GM06990 (cell line): ENCODE data around the gene VCL.

Source experiments
- DNase-seq: peaks from one replicate; pipeline ENCODE4 v3.0.0-alpha.2; 2011; ENCODE audit not compliant: insufficient read length; ENCODE audit errors: extremely low read depth
- H3K27me3 ChIP-seq: replicated peaks from 2 replicates; pipeline ENCODE4 v1.6.0; 2011; ENCODE audit warnings: low read length; ENCODE audit not compliant: control insufficient read depth, insufficient read depth
- H3K36me3 ChIP-seq: 2 replicates; pipeline ENCODE4 v1.5.1; 2011; ENCODE audit warnings: low read length; ENCODE audit not compliant: control insufficient read depth, insufficient read depth
- H3K4me3 ChIP-seq: replicated peaks from 2 replicates; pipeline ENCODE4 v1.5.1; 2011; ENCODE audit warnings: low read depth, mild to moderate bottlenecking, control low read depth, low read length
- CTCF ChIP-seq: IDR thresholded peaks from 2 replicates; pipeline ENCODE4 v1.5.1; 2011; ENCODE audit warnings: low read length, control low read depth, mild to moderate bottlenecking, inconsistent platforms; ENCODE audit not compliant: insufficient read depth, poor library complexity, severe bottlenecking

The VCL gene

DNA sequence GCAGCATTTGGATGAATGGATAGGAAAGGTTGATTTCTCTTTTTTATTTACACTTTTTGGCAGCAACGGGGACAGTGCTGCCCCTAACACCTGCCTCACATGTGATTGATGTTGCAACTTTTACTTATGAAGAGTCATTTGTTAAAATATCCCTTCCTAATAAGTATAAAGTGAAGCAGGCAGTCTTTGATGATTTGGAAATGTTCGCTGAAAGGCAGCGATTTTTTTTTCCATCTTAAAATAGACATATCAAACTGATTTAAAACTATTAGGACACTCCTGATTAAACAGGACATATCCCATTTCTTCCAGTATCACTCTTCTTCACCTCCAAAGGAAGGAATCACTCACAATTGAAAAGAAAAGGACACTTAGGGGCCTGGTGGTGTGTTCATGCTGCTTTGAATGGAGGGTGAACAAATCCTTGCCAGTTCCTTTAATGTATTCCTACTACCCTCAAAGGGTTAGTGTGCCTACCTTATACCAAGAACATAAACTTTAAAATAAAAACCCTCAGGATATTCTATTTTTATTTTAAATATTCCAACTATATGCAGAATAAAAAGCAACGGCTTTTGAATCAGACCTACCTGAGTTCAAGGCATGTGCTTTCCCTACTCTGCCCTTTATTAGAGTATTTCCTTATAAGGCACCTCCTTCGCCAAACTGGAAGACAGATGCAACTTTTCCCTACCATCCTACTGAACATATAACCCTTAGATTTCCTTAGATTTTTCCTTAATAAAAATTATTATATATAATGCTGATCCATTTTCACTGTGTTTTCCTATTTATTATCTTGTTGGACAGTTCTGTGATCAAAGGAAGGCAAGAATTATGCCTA, 154.2 kb downstream of the VCL start:
- no peak for TF ChIP-seq CTCF
- Histone ChIP-seq H3K27me3 (no peaks in the 10 kb centered on the region), H3K36me3 (no peaks in the 10 kb centered on the region), H3K4me3 (peak overlapping the region; percentile 96)
- DNase-seq = no peak

- no peaks in the 10 kb centered on the region for H3K36me3 ChIP-seq
- no peak for DNase-seq
- H3K4me3 ChIP-seq = peak overlapping the region; percentile 96
- TF ChIP-seq CTCF = no peak
- H3K27me3 ChIP-seq = no peaks in the 10 kb centered on the region
Measured at GRCh38 chr10:74153123-74153522, 155.2 kb downstream of the VCL start.

DNA sequence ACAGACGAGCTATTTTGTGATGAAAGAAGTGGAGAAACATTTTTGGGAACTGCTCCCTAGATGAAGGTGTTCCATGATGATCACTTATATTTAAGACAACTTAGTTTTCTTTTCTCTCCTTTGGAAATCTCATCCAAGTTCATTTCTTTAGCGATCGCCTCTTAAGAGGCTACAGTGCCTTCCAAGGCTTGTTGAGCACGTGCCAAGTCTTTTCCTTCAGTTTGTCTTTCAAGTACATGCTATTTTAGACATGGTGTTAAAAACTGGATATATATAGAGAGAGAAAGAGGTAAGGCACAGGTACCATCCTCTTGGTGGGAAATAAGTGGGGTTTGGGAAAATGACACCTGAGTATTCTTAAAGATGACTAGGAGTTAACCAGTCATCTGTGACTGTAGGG, 155.8 kb downstream of the VCL start:
- DNase-seq = no peak
- TF ChIP-seq CTCF = no peak
- Histone ChIP-seq H3K27me3 (no peaks in the 10 kb centered on the region), H3K4me3 (peak overlapping the region; percentile 96; the same call in 1 of the 2 replicates), H3K36me3 (no peaks in the 10 kb centered on the region)

- Histone ChIP-seq H3K27me3 (no peaks in the 10 kb centered on the region), H3K4me3 (no peak overlapping the region), H3K36me3 (no peaks in the 10 kb centered on the region; the same call in 1 of the 2 replicates)
- no peak for TF ChIP-seq CTCF
- DNase-seq = no peak
Measured at GRCh38 chr10:74156919-74157289, 159.0 kb downstream of the VCL start.

DNA sequence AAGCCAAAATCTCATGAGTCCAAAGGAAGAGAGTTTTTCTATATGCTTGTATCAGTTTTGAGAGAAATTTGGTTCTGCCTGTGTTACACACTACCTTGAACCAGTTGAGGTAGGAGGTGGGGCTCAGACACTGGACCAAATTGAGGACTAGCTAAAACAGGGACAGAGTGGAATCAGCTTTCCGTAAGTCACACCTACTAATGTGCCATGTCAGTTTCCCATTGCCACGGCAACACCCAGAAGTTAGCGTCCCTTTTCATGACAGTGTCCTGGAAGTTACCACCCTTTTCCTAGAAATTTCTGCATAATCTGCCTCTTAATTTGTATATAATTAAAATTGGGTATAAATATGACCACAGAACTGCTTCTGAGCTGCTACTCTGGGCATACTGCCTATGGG, 162.1 kb downstream of the VCL start:
- no peak for TF ChIP-seq CTCF
- no peak overlapping the region for H3K4me3 ChIP-seq
- no peak for DNase-seq
- no peaks in the 10 kb centered on the region; the same call in 1 of the 2 replicates for H3K36me3 ChIP-seq
- no peaks in the 10 kb centered on the region for H3K27me3 ChIP-seq
